Midbrain (tissue), 1 donor: ENCODE data around the gene TFAP2C.
"Not testable (repeated sequence)": the region's sequence is repeated elsewhere in the genome, so short reads cannot be mapped to it uniquely, and the experiment has no call there.

Source experiments
- DNase-seq: peaks from one replicate; lab custom pipeline; 2025; lab: John Stamatoyannopoulos, UW

TFAP2C gene

DNA sequence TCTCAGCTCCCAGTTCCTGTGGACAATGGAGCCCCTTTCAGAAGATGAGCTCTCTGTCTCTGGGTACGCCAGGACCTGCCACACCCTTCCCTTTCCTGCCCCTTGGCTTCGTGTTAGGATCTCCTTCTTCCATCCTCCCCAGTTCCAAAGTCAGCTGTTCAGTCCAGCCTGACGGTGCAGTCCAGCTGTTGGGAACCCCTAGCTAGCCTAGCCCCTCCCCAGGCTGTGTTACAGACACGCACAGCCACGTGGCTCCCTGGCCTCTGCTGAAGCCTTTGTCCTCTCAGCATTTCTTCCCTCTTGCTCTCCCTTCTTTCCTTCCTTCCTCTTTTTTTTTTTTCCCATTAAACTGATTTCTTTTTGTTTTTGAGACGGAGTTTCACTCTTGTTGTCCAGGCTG, 12.4 kb upstream of the TFAP2C start:
- no peak for DNase-seq

GRCh38 chr20:56617489-56617888, 11.6 kb upstream of the TFAP2C start:
- DNase-seq = no peak

DNA sequence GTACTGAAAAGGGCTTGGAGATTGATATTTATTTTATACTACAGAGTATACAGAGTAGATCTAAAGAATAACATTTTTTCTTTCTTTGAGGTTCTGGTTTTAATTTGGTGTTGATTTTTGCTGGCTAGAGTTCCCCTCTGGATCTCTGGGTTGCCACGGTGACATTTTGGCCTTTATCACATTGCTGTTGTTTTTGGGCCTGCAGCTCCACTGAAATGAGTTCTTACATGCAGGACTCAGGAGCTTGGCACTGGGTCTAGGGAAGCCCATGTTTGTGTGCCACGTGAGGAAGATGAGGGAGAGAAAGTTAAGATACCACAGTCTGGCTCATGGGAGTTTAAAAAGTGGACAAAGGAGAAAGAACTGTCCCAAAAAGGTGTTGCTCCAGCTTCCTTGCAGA, 7.4 kb upstream of the TFAP2C start:
- DNase-seq = no peak

- DNase-seq = not testable (repeated sequence)
These were observed 5.2 kb upstream of the TFAP2C start for GRCh38 chr20:56623930-56624329.

DNA sequence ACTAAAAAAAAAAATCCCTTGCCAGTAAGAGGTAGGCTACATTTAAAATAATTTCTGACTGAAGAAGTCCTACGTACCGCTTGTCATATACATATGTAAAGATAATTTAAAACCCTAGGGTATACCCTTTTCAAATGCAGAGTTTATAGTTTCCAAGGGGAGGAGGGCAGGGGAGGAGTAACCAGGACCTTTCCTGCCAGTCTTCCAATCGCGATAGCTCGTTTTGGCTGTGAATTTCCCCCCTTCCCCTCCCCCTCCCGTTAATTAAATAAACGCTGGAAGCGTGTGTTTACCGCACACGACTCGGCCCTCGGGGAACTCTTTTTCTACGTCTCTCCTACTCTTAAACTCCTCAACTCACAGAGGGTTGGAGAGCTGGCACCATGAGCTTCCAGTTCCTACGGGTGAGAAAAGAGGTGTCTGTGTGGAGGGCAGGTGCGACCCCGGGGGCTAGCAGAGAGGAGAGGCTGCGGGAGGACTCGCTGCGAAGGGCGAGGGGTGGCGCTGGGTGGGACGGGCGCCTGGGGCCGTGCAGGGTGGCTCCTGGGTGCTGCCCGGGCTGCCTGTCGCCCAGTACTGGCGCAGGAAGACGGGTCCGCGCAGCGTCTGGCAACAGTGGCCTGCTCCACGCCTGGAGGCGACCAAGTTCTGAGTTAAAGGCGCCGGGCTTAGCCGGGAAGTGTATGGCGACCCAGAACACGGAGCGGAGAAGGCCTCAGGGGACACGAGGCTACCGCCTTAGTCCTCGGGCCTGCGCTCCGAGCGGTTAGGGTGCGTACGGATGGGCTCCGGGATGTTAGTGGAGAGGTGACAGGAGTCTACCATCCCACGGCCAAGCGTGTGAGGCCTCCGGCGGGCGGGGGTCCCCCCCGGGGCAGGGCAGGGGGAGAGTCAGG, 4.1 kb upstream of the TFAP2C start:
- no peak for DNase-seq

- DNase-seq = no peak
These were observed 3.3 kb upstream of the TFAP2C start for GRCh38 chr20:56625837-56626236.

GRCh38 chr20:56626367-56627121, 2.6 kb upstream of the TFAP2C start:
- DNase-seq = no peak

- no peak for DNase-seq
These were observed 1.7 kb upstream of the TFAP2C start for GRCh38 chr20:56627122-56628014.

DNA sequence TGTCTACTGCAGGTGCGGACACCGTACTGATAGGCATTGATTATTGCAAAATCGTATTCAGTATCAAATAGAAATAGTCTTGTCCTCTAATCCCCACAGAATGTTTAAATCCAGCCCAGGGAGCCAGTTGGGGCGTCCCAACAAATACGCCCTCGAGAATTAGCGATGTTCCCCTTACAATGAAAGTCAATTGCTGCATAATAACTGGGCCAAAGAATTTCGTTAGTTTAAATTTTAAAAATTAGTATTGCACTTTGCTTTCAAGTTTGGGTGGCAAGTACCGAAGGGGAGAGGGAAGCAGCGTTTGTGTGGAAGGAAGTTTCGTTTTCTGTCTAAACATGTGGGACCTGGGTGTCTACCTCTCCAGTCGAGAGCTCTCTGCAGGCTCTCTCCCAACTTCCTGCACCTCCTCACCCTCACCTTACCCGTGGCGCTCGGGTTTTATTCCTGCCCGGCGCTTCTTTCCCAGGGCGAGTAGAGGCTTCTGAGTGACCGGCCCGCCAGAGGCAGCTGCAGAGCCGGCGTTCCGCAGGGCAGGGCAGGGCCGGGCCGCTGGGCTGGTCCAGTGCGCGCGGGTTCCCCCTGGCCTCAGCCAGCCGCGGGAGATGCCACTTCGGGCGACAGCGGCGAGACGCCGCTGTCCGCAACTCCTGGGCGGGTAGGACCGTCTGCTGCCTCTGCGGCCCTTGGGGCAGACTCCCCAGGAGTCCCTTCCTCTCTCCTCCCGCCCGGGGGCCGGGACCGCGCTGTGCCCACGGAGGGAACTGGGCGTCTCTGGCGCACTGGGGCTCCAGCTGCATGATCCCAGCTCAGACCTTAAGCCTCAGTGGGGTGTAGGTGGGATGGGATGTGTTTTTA, 862 bp upstream of the TFAP2C start:
- DNase-seq = no peak

DNA sequence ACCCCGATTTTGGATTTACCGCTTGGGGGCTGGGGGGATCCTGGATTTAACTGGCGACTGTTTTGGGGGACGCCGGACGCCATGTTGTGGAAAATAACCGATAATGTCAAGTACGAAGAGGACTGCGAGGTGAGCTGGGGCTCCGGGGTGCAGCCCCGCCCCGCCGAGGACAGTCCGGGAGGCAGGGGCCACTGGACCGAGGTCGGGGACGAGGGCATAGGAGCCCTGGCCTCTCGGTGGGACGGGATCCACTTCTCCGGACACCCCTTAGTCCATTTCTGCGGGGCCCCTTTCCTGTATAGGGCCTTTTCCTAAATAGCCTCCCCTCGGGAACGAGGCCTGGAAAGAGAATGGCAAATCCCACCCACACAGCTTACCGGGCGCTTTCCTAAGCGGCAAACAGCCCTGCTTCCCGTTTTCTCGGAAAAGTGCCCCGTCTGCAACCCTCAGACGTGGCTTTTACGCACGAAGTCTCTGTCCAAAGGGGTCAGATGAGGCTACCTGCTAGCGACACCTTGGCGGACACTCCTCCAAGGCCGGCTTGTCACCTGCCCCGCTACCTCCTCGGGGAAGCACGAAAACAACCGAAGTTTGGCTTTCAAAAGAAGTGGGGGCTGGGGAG, 469 bp downstream of the TFAP2C start:
- DNase-seq = no peak

- DNase-seq = no peak
These were observed 984 bp downstream of the TFAP2C start for GRCh38 chr20:56630086-56630493.

- DNase-seq = no peak
These were observed 1.6 kb downstream of the TFAP2C start for GRCh38 chr20:56630506-56631317.

DNA sequence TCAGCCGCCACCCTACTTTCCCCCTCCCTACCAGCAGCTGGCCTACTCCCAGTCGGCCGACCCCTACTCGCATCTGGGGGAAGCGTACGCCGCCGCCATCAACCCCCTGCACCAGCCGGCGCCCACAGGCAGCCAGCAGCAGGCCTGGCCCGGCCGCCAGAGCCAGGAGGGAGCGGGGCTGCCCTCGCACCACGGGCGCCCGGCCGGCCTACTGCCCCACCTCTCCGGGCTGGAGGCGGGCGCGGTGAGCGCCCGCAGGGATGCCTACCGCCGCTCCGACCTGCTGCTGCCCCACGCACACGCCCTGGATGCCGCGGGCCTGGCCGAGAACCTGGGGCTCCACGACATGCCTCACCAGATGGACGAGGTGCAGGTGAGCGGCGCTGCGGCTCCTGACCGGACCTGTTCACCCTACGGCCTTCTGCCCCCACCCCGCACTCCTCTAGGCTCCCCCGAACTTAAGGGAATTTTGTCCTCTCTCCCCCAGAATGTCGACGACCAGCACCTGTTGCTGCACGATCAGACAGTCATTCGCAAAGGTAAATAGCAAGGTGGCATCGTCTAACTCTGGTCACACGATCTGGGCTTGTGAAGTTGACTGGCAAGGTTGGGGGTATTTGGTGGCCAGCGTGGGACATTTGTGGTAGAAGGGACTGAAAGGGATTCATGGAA, 2.3 kb downstream of the TFAP2C start:
- no peak for DNase-seq

DNA sequence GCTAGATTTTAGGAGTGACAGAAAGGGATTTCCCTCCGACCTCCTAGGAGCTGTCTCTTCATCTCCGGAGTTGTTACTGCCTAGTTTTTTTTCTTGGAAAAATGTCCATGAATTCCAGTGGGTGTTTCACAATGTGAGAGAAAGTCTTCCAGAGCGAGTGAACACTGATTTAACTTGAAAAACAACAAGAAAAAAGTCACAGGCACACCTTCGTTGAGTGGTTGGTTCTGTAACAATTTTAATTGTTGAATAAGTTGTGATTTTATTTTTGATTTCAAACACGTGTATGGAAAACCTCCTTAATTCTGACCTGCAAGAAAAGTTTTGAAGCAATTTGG, 2.9 kb downstream of the TFAP2C start:
- no peak for DNase-seq

DNA sequence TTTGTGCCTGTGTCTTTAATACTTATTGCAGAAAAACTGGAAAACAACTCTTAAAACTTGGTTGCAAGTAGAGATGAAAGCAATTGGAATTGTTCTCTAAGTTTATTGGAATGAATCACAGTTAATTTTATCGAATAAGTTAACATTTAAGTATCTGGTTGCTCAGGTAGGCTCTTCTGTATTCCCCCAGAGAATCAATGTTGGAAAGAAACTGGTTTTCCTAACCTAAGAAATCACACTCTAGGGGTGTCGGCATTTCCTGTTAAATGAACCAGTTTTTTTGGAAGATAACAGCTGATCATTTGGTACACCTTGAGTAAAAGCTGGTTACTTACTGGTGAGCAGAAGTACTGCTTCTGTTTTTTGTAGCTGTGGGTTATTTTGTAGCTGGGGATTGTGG, 5.2 kb downstream of the TFAP2C start:
- no peak for DNase-seq

GRCh38 chr20:56634735-56635385, 5.8 kb downstream of the TFAP2C start:
- no peak for DNase-seq

DNA sequence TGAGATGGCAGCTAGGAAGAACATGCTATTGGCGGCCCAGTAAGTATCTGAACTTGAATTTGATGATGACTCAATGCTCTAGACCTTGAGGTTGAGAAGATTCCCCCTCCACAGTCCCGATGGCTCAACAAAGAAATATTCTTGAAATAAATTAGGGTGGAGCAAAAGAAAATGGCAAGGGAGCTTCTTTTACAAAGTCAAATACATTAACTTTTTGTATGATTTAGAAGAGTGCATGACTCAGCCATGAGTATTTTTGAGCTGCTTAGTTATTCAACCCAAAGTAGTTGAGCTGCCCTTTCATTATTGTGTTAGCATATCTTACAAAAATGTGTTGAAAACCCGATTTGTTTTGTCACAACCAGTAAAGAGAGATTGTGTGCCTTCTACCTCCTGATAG, 7.6 kb downstream of the TFAP2C start:
- DNase-seq = no peak

DNA sequence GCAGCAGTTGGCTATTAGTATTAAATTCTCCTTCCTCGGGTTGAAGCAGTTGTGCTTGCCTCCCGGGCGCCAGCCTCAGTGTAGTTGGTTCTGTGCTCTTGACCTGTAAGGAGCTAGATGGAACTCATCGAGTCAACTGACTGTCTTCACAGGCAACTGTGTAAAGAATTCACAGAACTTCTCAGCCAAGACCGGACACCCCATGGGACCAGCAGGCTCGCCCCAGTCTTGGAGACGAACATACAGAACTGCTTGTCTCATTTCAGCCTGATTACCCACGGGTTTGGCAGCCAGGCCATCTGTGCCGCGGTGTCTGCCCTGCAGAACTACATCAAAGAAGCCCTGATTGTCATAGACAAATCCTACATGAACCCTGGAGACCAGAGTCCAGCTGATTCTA, 8.5 kb downstream of the TFAP2C start:
- no peak for DNase-seq

- no peak for DNase-seq
These were observed 17.5 kb downstream of the TFAP2C start for GRCh38 chr20:56646599-56646998.
